Aorta (tissue), 5 donors: ENCODE measurements around the gene ARHGAP4. TPM values are rescaled to one million over a fixed set of nuclear protein-coding genes. Genes with fewer than 3 reads are reported as not detected.

ENCODE experiments used
- ATAC-seq: fragments of 200-7000 bp; cut with Tn5 transposase; one replicate; pipeline ENCODE4 v1.9.1; 2022; ENCODE audit warnings: moderate library complexity; ENCODE audit not compliant: low FRiP score
- DNase-seq, 2 donors: peaks; one replicate each; pipeline ENCODE4 v3.0.0-alpha.2; 2020
- H3K27ac ChIP-seq, 2 donors: one replicate each; pipeline ENCODE4 v1.5.1; 2013; ENCODE audit warnings: low read length in 2 of 2, mild to moderate bottlenecking in 2 of 2, moderate library complexity in 2 of 2, control low read depth in 1 of 2, inconsistent platforms in 1 of 2, low read depth in 1 of 2
- H3K27me3 ChIP-seq, 2 donors: one replicate each; pipeline ENCODE4 v1.6.1; 2013; ENCODE audit warnings: control low read depth in 1 of 2, low read length in 1 of 2, mild to moderate bottlenecking in 1 of 2, moderate library complexity in 1 of 2; ENCODE audit not compliant: insufficient read depth in 2 of 2, control insufficient read depth in 1 of 2
- H3K36me3 ChIP-seq, 2 donors: one replicate each; pipeline ENCODE4 v1.6.1; 2013; ENCODE audit warnings: control low read depth in 1 of 2, low read length in 1 of 2, mild to moderate bottlenecking in 1 of 2; ENCODE audit not compliant: insufficient read depth in 2 of 2, control insufficient read depth in 1 of 2
- H3K4me1 ChIP-seq, 2 donors: one replicate each; pipeline ENCODE4 v1.6.1; 2013; ENCODE audit warnings: low read length in 2 of 2, control low read depth in 1 of 2, mild to moderate bottlenecking in 1 of 2, moderate library complexity in 1 of 2; ENCODE audit not compliant: insufficient read depth in 2 of 2, control insufficient read depth in 1 of 2
- H3K4me3 ChIP-seq, 2 donors: one replicate each; pipeline ENCODE4 v1.5.1; 2013; ENCODE audit warnings: low read length in 2 of 2, control low read depth in 1 of 2, mild to moderate bottlenecking in 1 of 2
- H3K9me3 ChIP-seq: one replicate; pipeline ENCODE4 v1.6.1; 2013; ENCODE audit warnings: mild to moderate bottlenecking, low read length; ENCODE audit not compliant: control insufficient read depth
- WGBS, 2 donors: extraction: QIAGEN DNeasy Blood & Tissue Kit; methylation state at CpG; one replicate each; pipeline ENCODE4 v1.1.7; 2013; 5-methylcytosine and 5-hydroxymethylcytosine counted together
- intact Hi-C, 2 donors: fragments of 100-400 bp; cut with DNase I; formaldehyde crosslinking; loops; one replicate each; pipeline versions ENCODE4 v1.14.2 to v1.15.0; 2022
- polyA plus RNA-seq, 2 donors: library from polyadenylated mRNA; stranded (reverse); fragments of 200-250 nt; gene quantifications; one replicate each; pipeline ENCODE4 v1.2.3, GENCODE V29; 2013
- total RNA-seq, 2 donors: library from RNA; stranded (reverse); fragmentation: NEBNext Ultra II Directional; extraction: Animal tissue kit (Norgen Biotek cat#: 25700); gene quantifications; one replicate each; pipeline ENCODE4 v1.2.1, GENCODE V29; 2021
- donor health status: healthy with polysubstance abuse.
- donor health status: Bipolar disorder and iron deficiency.
- donor health status: DM: no; HTN: no; CAD: no.
- donor health status: DM: no; HTN: no; CAD: no.
- donor health status: DM: yes; HTN: yes; CAD: no.

Gene ARHGAP4
- total and polyA plus RNA-seq, 4 donors: 13.5 to 81.3 (median 34.0) TPM

GRCh38 chrX:153921511-153922446, 4.3 kb downstream of the ARHGAP4 start:
- no peak overlapping the region for H3K27ac ChIP-seq
- 60 to 65% methylated on average over 39 to 40 of the region's 40 CpGs for WGBS, 2 donors
- DNase-seq: peak in 1 of 2 donors; percentile 50
- no peaks in the 10 kb centered on the region for H3K27me3 ChIP-seq
- no peak overlapping the region for H3K4me3 ChIP-seq
- intact Hi-C loops: no loop called here
- H3K36me3 ChIP-seq: no peaks in the 10 kb centered on the region
- no peaks in the 10 kb centered on the region for H3K4me1 ChIP-seq
- ATAC-seq: peak; percentile 2
- H3K9me3 ChIP-seq: no peaks in the 10 kb centered on the region

- Histone ChIP-seq H3K9me3 (no peaks in the 10 kb centered on the region), H3K4me3 (no peak overlapping the region), H3K4me1 (no peaks in the 10 kb centered on the region), H3K27me3 (no peaks in the 10 kb centered on the region), H3K27ac (no peak overlapping the region), H3K36me3 (no peaks in the 10 kb centered on the region)
- ATAC-seq: peak; percentile 2
- intact Hi-C loops: no loop called here
- WGBS, 2 donors: 72 to 75% methylated on average over 16 of the region's 16 CpGs
- peak in 1 of 2 donors; percentile 37 for DNase-seq
These were observed 5.0 kb downstream of the ARHGAP4 start for GRCh38 chrX:153921070-153921469.

DNA sequence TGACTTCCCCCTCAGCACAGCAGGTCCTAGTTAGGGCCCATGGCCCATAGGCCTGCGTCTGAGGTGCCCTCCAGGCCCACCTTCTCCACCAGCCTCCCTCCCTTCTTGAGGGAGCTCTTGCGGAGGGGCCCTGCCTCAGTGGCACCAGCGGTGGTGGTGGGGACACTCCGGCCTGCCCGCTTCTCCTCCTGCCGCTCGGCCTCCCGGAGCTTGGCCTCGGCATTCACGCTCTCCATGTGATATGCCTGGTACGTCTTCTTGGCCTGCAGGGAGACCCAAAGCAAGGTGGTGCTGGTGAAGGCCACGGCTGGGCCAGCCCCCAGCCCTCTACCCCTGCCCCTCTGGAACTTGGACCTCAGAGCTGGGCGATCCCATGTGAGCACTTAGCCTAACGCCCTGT, 5.5 kb downstream of the ARHGAP4 start:
- intact Hi-C loops: no loop called here
- Histone ChIP-seq H3K36me3 (no peaks in the 10 kb centered on the region), H3K27me3 (no peaks in the 10 kb centered on the region), H3K9me3 (no peaks in the 10 kb centered on the region), H3K4me1 (no peaks in the 10 kb centered on the region), H3K27ac (no peak overlapping the region), H3K4me3 (no peak overlapping the region)
- 89 to 96% methylated on average over 14 of the region's 14 CpGs for WGBS, 2 donors
- DNase-seq (peak in 1 of 2 donors; percentile 36), ATAC-seq (no peak)

GRCh38 chrX:153919281-153919680, 6.8 kb downstream of the ARHGAP4 start:
- Histone ChIP-seq H3K27ac (no peak overlapping the region), H3K4me1 (no peaks in the 10 kb centered on the region), H3K27me3 (no peaks in the 10 kb centered on the region), H3K36me3 (no peaks in the 10 kb centered on the region), H3K9me3 (no peaks in the 10 kb centered on the region), H3K4me3 (no peak overlapping the region)
- ATAC-seq: no peak
- 89 to 95% methylated on average over 13 of the region's 13 CpGs for WGBS, 2 donors
- intact Hi-C loops: no loop called here
- DNase-seq: no peak

DNA sequence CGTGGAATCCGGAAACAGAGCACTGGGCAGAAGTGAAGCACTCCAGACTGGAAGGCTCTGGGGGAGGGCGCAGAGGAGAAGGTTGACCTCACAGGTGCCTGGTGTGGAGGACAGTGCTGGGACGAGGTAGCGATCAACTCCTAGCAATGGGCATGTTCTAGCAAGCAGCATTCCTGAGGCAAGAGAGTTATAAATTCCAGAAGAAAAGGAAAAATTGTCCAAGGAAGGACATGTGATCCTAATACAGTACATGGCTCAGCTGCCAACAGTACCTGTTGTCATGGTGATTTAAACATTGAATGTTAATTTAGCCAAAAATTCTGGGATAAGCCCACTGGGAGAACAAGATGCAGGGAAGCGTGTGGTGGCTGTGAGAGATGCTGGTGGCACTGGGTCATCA, 8.2 kb downstream of the ARHGAP4 start:
- ATAC-seq: no peak
- H3K27me3 ChIP-seq: no peaks in the 10 kb centered on the region
- intact Hi-C loops: no loop called here

DNA sequence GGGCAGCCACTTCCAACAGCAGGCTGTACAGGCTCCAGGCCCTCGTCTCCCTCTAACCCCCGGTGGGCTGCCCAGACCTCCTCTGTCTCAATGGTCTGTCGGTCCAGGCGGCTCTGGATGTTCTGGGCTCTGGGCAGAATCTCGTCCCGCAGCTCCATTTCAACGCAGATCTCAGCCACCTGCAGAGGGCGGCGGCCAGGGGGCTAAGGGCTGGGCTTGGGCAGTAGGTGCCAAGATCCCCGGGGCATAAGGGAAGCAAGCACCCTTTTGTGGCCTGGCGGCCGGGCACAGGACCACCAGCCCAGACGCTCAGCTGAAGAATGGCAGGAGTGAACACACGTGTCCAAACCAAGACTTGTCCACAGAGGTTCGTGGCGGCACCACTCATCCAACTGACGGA, 12.4 kb downstream of the ARHGAP4 start:
- Histone ChIP-seq H3K4me3 (no peak overlapping the region), H3K27me3 (no peaks in the 10 kb centered on the region), H3K27ac (no peak overlapping the region), H3K36me3 (no peaks in the 10 kb centered on the region), H3K9me3 (no peaks in the 10 kb centered on the region), H3K4me1 (no peaks in the 10 kb centered on the region)
- DNase-seq (no peak), ATAC-seq (no peak)
- 89 to 91% methylated on average over 15 to 17 of the region's 17 CpGs for WGBS, 2 donors
- intact Hi-C loops: no loop called here

More for the DNA sequence above, 8.2 kb downstream of the ARHGAP4 start:
- H3K4me3 ChIP-seq: no peak overlapping the region
- DNase-seq: no peak
- no peaks in the 10 kb centered on the region for H3K9me3 ChIP-seq
- H3K4me1 ChIP-seq: no peaks in the 10 kb centered on the region
- H3K27ac ChIP-seq: no peak overlapping the region
- 63 to 68% methylated on average over 6 of the region's 6 CpGs for WGBS, 2 donors
- no peaks in the 10 kb centered on the region for H3K36me3 ChIP-seq

DNA sequence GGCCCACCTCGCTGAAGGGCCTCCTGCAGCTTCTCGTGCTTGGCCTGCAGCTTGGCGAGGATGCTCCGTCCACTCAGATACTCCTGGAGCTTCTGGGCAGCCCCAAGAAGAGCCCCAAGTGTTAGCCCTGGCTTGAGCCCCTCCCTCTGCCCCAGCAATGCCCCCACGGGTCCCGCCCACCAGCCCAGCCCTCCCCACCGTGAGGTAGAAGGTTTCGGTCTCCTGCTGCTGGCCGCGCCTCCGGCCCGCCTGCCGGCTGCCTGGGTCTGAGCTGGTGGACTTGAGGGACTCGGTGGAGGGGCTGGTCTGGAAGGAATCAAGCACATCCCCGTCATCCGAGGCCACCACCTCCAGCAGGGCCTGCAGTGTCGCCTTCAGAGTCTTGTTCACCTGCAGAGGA, 12.9 kb downstream of the ARHGAP4 start:
- Histone ChIP-seq H3K4me1 (no peaks in the 10 kb centered on the region), H3K36me3 (no peaks in the 10 kb centered on the region), H3K4me3 (no peak overlapping the region), H3K27ac (no peak overlapping the region), H3K27me3 (no peaks in the 10 kb centered on the region), H3K9me3 (no peaks in the 10 kb centered on the region)
- intact Hi-C loops: no loop called here
- DNase-seq: peak in 1 of 2 donors; percentile 43
- ATAC-seq: no peak
- 69 to 78% methylated on average over 17 of the region's 17 CpGs for WGBS, 2 donors

GRCh38 chrX:153911798-153912197, 14.3 kb downstream of the ARHGAP4 start:
- Histone ChIP-seq H3K36me3 (no peaks in the 10 kb centered on the region), H3K27ac (no peak overlapping the region), H3K4me3 (no peak overlapping the region), H3K4me1 (no peaks in the 10 kb centered on the region), H3K27me3 (no peaks in the 10 kb centered on the region), H3K9me3 (no peaks in the 10 kb centered on the region)
- WGBS, 2 donors: 85 to 90% methylated on average over 6 of the region's 6 CpGs
- DNase-seq (no peak), ATAC-seq (no peak)
- intact Hi-C loops: no loop called here

DNA sequence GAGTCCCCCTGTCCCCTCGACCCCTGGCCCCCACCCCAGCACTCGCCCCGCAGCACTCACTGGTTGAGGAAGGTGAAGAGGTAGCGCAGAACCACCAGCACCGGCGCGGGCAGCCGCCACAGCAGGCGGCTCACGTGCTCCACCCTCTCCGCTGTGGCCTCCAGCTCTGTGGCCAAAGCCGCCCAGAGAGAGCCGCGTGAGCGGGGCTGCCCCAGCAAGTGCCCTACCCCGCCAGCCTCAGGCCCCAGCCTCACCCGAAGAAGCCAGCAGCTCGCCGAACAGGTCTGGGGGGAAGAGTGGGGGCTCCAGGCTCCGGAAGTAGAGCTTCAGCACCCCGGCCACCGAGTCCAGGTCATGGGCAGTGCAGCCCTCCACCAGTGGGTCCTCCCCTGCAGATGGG, 15.6 kb downstream of the ARHGAP4 start:
- Histone ChIP-seq H3K9me3 (no peaks in the 10 kb centered on the region), H3K27me3 (no peaks in the 10 kb centered on the region), H3K36me3 (no peaks in the 10 kb centered on the region), H3K27ac (no peak overlapping the region), H3K4me3 (no peak overlapping the region), H3K4me1 (no peaks in the 10 kb centered on the region)
- DNase-seq: no peak
- 92 to 94% methylated on average over 22 of the region's 22 CpGs for WGBS, 2 donors
- intact Hi-C loops: no loop called here
- ATAC-seq: no peak
